ENCODE data around the gene SIRPG.

Gene SIRPG

DNA sequence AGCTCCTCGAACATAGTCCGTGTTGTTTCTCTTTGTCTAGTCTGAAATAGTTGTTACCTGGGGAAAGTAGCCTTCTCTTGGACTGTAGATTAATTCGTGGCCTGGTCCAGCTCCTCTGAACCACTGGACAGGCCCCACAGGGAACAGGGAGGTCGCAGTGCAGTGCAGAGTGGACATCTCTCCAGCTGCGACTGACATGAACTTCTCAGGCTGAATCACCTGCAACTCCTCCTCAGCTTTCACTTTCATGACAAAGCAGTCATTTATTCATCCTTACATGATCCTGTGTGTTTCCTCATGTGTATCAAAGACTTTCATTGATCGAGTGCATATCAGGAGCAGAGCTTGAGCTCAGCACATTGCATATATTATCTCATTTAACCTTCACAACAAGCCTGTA, 19.1 kb upstream of the SIRPG start:
- H3K4me2 ChIP-seq (ENCODE audit: insufficient read depth, low read length, poor library complexity, severe bottlenecking) = no peak overlapping the region
- no peaks in the 10 kb centered on the region for H3K79me1 ChIP-seq (ENCODE audit: low read depth, low read length)
- no peak overlapping the region for H3K18ac ChIP-seq (ENCODE audit: low read length)
- H3K27me3 ChIP-seq (ENCODE audit: control insufficient read depth in 3 of 3, insufficient read depth in 3 of 3, low read depth in 1 of 3, low read length in 3 of 3) = peaks cover 0 to 29% (median 0%) of the 10 kb centered on the region in 3 experiments
- H2BK12ac ChIP-seq (ENCODE audit: low read length) = no peak overlapping the region
- no peak overlapping the region for H2AK5ac ChIP-seq (ENCODE audit: low read depth, low read length)
- no peak overlapping the region for H4K8ac ChIP-seq (ENCODE audit: low read depth, low read length)
- H3K36me3 ChIP-seq (replicated peaks in 1 of 2; ENCODE audit: control insufficient read depth in 2 of 2, insufficient read depth in 2 of 2, low read length in 2 of 2) = no peaks in the 10 kb centered on the region
- H3K9me3 ChIP-seq (replicated peaks in 1 of 2; ENCODE audit: control insufficient read depth in 2 of 2, insufficient read depth in 1 of 2, low read depth in 1 of 2, low read length in 2 of 2) = no peaks in the 10 kb centered on the region
- no CpG with 5 or more reads among the region's 6 CpGs for WGBS, 2 donors (ENCODE audit: extremely low coverage in 2 of 2, insufficient read length in 2 of 2, insufficient replicate concordance in 1 of 2)
- no peak for DNase-seq (ENCODE audit: low spot score)
- H3K27ac ChIP-seq (replicated peaks; ENCODE audit: low read length) = no peak overlapping the region
- no peak overlapping the region for H2AFZ ChIP-seq (ENCODE audit: low read length)
- H3K14ac ChIP-seq (ENCODE audit: low read length) = no peak overlapping the region
- H3K4me1 ChIP-seq (ENCODE audit: control insufficient read depth in 2 of 2, insufficient read depth in 1 of 2, low read depth in 1 of 2, low read length in 2 of 2) = peaks cover 0 to 5% of the 10 kb centered on the region in 2 donors
- no peak overlapping the region for H3K4me3 ChIP-seq (ENCODE audit: low read length in 2 of 2)
- no peak overlapping the region for H2BK120ac ChIP-seq (ENCODE audit: low read depth, low read length)
- no peak overlapping the region for H3K4ac ChIP-seq (ENCODE audit: low read length)
- no peak overlapping the region for H4K91ac ChIP-seq (ENCODE audit: low read depth, low read length, poor library complexity)
- H2BK5ac ChIP-seq (ENCODE audit: low read length) = no peak overlapping the region
- H2BK15ac ChIP-seq (ENCODE audit: low read length) = no peak overlapping the region
- no peak overlapping the region for H3K9ac ChIP-seq (ENCODE audit: low read depth, low read length, poor library complexity)
- no peak overlapping the region for H3K23ac ChIP-seq (ENCODE audit: low read depth, low read length, poor library complexity)

DNA sequence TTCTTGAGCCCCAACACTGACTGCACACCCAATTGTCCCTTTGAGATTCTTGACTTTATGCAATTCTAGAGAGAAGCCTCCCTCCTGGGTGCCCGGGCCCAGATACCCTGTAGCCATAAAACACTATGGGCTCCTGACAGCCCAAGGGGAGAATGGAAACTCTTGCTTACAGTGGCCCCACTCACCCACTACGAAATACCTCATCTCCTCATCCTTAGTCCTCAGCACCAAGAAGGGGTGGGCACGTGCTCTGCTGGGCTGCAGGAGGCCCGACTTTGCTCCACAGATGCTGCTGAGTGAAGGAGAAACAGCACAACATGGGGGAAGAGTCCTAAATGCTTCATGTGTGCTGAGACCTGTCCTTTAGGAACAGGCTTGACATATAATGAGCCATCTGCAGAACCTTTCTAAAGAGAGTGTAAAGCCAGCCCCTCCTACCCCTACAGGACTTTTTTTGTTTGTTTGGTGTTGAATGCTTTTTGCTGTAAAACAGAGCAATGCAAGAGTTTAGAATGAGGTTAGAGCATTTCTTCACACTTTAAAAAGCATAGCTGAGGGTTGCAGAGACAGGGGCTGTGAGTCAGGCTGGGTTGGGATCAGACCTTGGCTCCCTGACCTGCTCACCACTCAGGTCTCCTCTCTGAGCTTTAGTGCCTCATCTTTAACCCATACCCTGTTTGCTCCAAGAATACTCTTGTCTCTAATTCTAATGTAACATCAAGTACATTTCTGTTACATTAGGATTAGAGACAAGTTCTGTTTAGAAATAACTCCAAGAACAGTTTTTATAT, 17.6 kb upstream of the SIRPG start:
- no peak overlapping the region for H3K4ac ChIP-seq (ENCODE audit: low read length)

DNA sequence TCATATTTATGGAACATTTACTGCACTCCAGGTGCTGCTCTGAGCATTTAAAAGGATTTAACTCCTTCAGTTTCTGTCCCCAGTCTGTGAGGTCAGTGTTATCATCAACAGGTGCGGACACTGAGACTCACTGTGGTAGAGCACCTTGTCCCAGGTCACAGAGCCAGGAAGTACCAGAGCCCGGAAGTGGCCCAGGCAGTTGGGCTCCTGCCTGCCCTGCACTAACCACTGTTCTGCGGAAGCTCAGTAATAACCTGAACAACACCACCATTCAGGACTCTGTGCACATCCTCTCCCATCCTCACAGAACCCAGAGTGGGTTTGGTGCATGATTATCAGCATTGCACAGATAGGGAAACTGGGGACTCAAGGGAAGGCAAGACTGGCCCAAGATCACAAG, 16.8 kb upstream of the SIRPG start:
- no peak overlapping the region for H3K4me3 ChIP-seq (ENCODE audit: low read length in 2 of 2)
- no peak overlapping the region for H3K4ac ChIP-seq (ENCODE audit: low read length)
- H3K9ac ChIP-seq (ENCODE audit: low read depth, low read length, poor library complexity) = no peak overlapping the region
- H2BK15ac ChIP-seq (ENCODE audit: low read length) = no peak overlapping the region
- no CpG with 5 or more reads among the region's 3 CpGs for WGBS, 2 donors (ENCODE audit: extremely low coverage in 2 of 2, insufficient read length in 2 of 2, insufficient replicate concordance in 1 of 2)
- H3K4me2 ChIP-seq (ENCODE audit: insufficient read depth, low read length, poor library complexity, severe bottlenecking) = no peak overlapping the region
- H3K9me3 ChIP-seq (replicated peaks in 1 of 2; ENCODE audit: control insufficient read depth in 2 of 2, insufficient read depth in 1 of 2, low read depth in 1 of 2, low read length in 2 of 2) = peaks cover 0 to 4% of the 10 kb centered on the region in 2 donors
- H2AK5ac ChIP-seq (ENCODE audit: low read depth, low read length) = peak overlapping the region; percentile 8
- peak overlapping the region; percentile 11 for H3K18ac ChIP-seq (ENCODE audit: low read length)
- H4K91ac ChIP-seq (ENCODE audit: low read depth, low read length, poor library complexity) = no peak overlapping the region
- H2BK12ac ChIP-seq (ENCODE audit: low read length) = no peak overlapping the region
- peaks cover 0 to 5% of the 10 kb centered on the region in 2 donors for H3K4me1 ChIP-seq (ENCODE audit: control insufficient read depth in 2 of 2, insufficient read depth in 1 of 2, low read depth in 1 of 2, low read length in 2 of 2)
- no peak overlapping the region for H2BK5ac ChIP-seq (ENCODE audit: low read length)
- H3K14ac ChIP-seq (ENCODE audit: low read length) = no peak overlapping the region
- no peak overlapping the region for H3K23ac ChIP-seq (ENCODE audit: low read depth, low read length, poor library complexity)
- no peak for DNase-seq (ENCODE audit: low spot score)
- H2AFZ ChIP-seq (ENCODE audit: low read length) = no peak overlapping the region
- no peak overlapping the region for H4K8ac ChIP-seq (ENCODE audit: low read depth, low read length)
- no peaks in the 10 kb centered on the region for H3K79me1 ChIP-seq (ENCODE audit: low read depth, low read length)
- no peaks in the 10 kb centered on the region for H3K36me3 ChIP-seq (replicated peaks in 1 of 2; ENCODE audit: control insufficient read depth in 2 of 2, insufficient read depth in 2 of 2, low read length in 2 of 2)
- H3K27me3 ChIP-seq (ENCODE audit: control insufficient read depth in 3 of 3, insufficient read depth in 3 of 3, low read depth in 1 of 3, low read length in 3 of 3) = peaks cover 0 to 29% (median 0%) of the 10 kb centered on the region in 3 experiments
- H3K27ac ChIP-seq (replicated peaks; ENCODE audit: low read length) = no peak overlapping the region
- H2BK120ac ChIP-seq (ENCODE audit: low read depth, low read length) = no peak overlapping the region

More for the DNA sequence above, 17.6 kb upstream of the SIRPG start:
- H2AFZ ChIP-seq (ENCODE audit: low read length) = no peak overlapping the region
- no peak overlapping the region for H2BK15ac ChIP-seq (ENCODE audit: low read length)
- H3K4me2 ChIP-seq (ENCODE audit: insufficient read depth, low read length, poor library complexity, severe bottlenecking) = no peak overlapping the region
- DNase-seq (ENCODE audit: low spot score) = no peak
- H4K8ac ChIP-seq (ENCODE audit: low read depth, low read length) = no peak overlapping the region
- no peak overlapping the region for H3K18ac ChIP-seq (ENCODE audit: low read length)
- no peak overlapping the region for H3K9ac ChIP-seq (ENCODE audit: low read depth, low read length, poor library complexity)
- H2BK5ac ChIP-seq (ENCODE audit: low read length) = no peak overlapping the region
- H3K79me1 ChIP-seq (ENCODE audit: low read depth, low read length) = no peaks in the 10 kb centered on the region
- H3K36me3 ChIP-seq (replicated peaks in 1 of 2; ENCODE audit: control insufficient read depth in 2 of 2, insufficient read depth in 2 of 2, low read length in 2 of 2) = no peaks in the 10 kb centered on the region
- H3K27ac ChIP-seq (replicated peaks; ENCODE audit: low read length) = no peak overlapping the region
- no peak overlapping the region for H2AK5ac ChIP-seq (ENCODE audit: low read depth, low read length)
- H3K4me3 ChIP-seq (ENCODE audit: low read length in 2 of 2) = no peak overlapping the region
- H3K27me3 ChIP-seq (ENCODE audit: control insufficient read depth in 3 of 3, insufficient read depth in 3 of 3, low read depth in 1 of 3, low read length in 3 of 3) = peaks cover 0 to 29% (median 0%) of the 10 kb centered on the region in 3 experiments
- H4K91ac ChIP-seq (ENCODE audit: low read depth, low read length, poor library complexity) = no peak overlapping the region
- H2BK12ac ChIP-seq (ENCODE audit: low read length) = no peak overlapping the region
- H3K4me1 ChIP-seq (ENCODE audit: control insufficient read depth in 2 of 2, insufficient read depth in 1 of 2, low read depth in 1 of 2, low read length in 2 of 2) = peaks cover 0 to 5% of the 10 kb centered on the region in 2 donors
- H3K23ac ChIP-seq (ENCODE audit: low read depth, low read length, poor library complexity) = no peak overlapping the region
- H2BK120ac ChIP-seq (ENCODE audit: low read depth, low read length) = no peak overlapping the region
- H3K14ac ChIP-seq (ENCODE audit: low read length) = peak overlapping the region; percentile 76
- H3K9me3 ChIP-seq (replicated peaks in 1 of 2; ENCODE audit: control insufficient read depth in 2 of 2, insufficient read depth in 1 of 2, low read depth in 1 of 2, low read length in 2 of 2) = peaks cover 0 to 2% of the 10 kb centered on the region in 2 donors
- WGBS, 2 donors (ENCODE audit: extremely low coverage in 2 of 2, insufficient read length in 2 of 2, insufficient replicate concordance in 1 of 2) = no CpG with 5 or more reads among the region's 4 CpGs

DNA sequence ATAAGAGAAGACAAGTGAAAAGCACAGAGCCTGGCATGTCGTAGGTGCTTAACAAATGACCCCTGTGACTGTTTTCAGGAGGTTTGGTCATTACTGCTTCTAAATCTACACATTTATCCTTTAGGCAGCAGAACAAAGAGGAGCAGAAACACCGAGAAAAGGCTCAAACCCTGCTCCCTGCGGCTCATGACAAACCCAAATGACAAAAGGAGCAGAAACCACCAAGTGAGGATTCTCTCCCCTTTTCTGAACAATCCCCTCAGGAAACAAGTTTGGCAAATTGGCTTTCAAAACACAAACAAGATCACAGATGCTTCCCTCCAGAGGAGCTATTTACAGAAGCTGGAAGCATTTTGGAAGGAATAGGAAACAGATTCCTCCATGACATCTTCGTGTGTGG, 15.8 kb upstream of the SIRPG start:
- no peaks in the 10 kb centered on the region for H3K36me3 ChIP-seq (replicated peaks in 1 of 2; ENCODE audit: control insufficient read depth in 2 of 2, insufficient read depth in 2 of 2, low read length in 2 of 2)
- H3K79me1 ChIP-seq (ENCODE audit: low read depth, low read length) = no peaks in the 10 kb centered on the region
- H3K4me2 ChIP-seq (ENCODE audit: insufficient read depth, low read length, poor library complexity, severe bottlenecking) = no peak overlapping the region
- no peak overlapping the region for H2BK120ac ChIP-seq (ENCODE audit: low read depth, low read length)
- H3K27ac ChIP-seq (replicated peaks; ENCODE audit: low read length) = no peak overlapping the region
- no peak overlapping the region for H3K9ac ChIP-seq (ENCODE audit: low read depth, low read length, poor library complexity)
- no CpG with 5 or more reads among the region's 4 CpGs for WGBS, 2 donors (ENCODE audit: extremely low coverage in 2 of 2, insufficient read length in 2 of 2, insufficient replicate concordance in 1 of 2)
- H3K4ac ChIP-seq (ENCODE audit: low read length) = no peak overlapping the region
- no peak overlapping the region for H3K14ac ChIP-seq (ENCODE audit: low read length)
- no peak overlapping the region for H4K91ac ChIP-seq (ENCODE audit: low read depth, low read length, poor library complexity)
- H2BK12ac ChIP-seq (ENCODE audit: low read length) = no peak overlapping the region
- no peak overlapping the region for H4K8ac ChIP-seq (ENCODE audit: low read depth, low read length)
- H2AK5ac ChIP-seq (ENCODE audit: low read depth, low read length) = no peak overlapping the region
- H3K4me1 ChIP-seq (ENCODE audit: control insufficient read depth in 2 of 2, insufficient read depth in 1 of 2, low read depth in 1 of 2, low read length in 2 of 2) = peaks cover 0 to 5% of the 10 kb centered on the region in 2 donors
- H2AFZ ChIP-seq (ENCODE audit: low read length) = no peak overlapping the region
- H3K27me3 ChIP-seq (ENCODE audit: control insufficient read depth in 3 of 3, insufficient read depth in 3 of 3, low read depth in 1 of 3, low read length in 3 of 3) = peaks cover 0 to 29% (median 0%) of the 10 kb centered on the region in 3 experiments
- H3K18ac ChIP-seq (ENCODE audit: low read length) = no peak overlapping the region
- peak; percentile 4 for DNase-seq (ENCODE audit: low spot score)
- H3K9me3 ChIP-seq (replicated peaks in 1 of 2; ENCODE audit: control insufficient read depth in 2 of 2, insufficient read depth in 1 of 2, low read depth in 1 of 2, low read length in 2 of 2) = peaks cover 0 to 6% of the 10 kb centered on the region in 2 donors
- no peak overlapping the region for H2BK15ac ChIP-seq (ENCODE audit: low read length)
- H3K23ac ChIP-seq (ENCODE audit: low read depth, low read length, poor library complexity) = no peak overlapping the region
- no peak overlapping the region for H3K4me3 ChIP-seq (ENCODE audit: low read length in 2 of 2)
- H2BK5ac ChIP-seq (ENCODE audit: low read length) = no peak overlapping the region
